Omental fat pad (tissue), 4 donors: Measurements from ENCODE around the gene CAMK2A. TPM values are rescaled to one million over a fixed set of nuclear protein-coding genes. Genes with fewer than 3 reads are reported as not detected.
"Not testable (repeated sequence)": the region's sequence is repeated elsewhere in the genome, so short reads cannot be mapped to it uniquely, and the experiment has no call there.

ENCODE experiments used
- ATAC-seq: fragments of 150-250 bp; one replicate; pipeline ENCODE4 v1.9.1; 2016; ENCODE audit warnings: mild to moderate bottlenecking, moderate library complexity; ENCODE audit not compliant: low FRiP score
- DNase-seq: peaks from one replicate; pipeline ENCODE4 v3.0.0-alpha.2; 2019; ENCODE audit warnings: low spot score
- total RNA-seq, 4 donors: library from RNA; depleted of rRNA; stranded (reverse); fragments of >200 nt; gene quantifications; one replicate each; pipeline ENCODE4 v1.1.0, GENCODE V29; 2016
- TF ChIP-seq, protein P1 (sequence below), 3 donors: fragments of 450-650 bp; IDR thresholded peaks; one replicate each; pipeline ENCODE4 v1.5.1; 2016 to 2017; ENCODE audit warnings: antibody characterized with exemption in 3 of 3, mild to moderate bottlenecking in 3 of 3, moderate library complexity in 2 of 3

The CAMK2A gene
- total RNA-seq, 4 donors from 2014 or later: 0.28 to 2.9 TPM; not detected in 2

- ATAC-seq (no peak), DNase-seq (no peak)
- TF ChIP-seq, protein P1, sequence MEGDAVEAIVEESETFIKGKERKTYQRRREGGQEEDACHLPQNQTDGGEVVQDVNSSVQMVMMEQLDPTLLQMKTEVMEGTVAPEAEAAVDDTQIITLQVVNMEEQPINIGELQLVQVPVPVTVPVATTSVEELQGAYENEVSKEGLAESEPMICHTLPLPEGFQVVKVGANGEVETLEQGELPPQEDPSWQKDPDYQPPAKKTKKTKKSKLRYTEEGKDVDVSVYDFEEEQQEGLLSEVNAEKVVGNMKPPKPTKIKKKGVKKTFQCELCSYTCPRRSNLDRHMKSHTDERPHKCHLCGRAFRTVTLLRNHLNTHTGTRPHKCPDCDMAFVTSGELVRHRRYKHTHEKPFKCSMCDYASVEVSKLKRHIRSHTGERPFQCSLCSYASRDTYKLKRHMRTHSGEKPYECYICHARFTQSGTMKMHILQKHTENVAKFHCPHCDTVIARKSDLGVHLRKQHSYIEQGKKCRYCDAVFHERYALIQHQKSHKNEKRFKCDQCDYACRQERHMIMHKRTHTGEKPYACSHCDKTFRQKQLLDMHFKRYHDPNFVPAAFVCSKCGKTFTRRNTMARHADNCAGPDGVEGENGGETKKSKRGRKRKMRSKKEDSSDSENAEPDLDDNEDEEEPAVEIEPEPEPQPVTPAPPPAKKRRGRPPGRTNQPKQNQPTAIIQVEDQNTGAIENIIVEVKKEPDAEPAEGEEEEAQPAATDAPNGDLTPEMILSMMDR (IDR thresholded peaks at IDR 0.05): no peak
Measured at GRCh38 chr5:150239099-150239793, 50.3 kb downstream of the CAMK2A start.

GRCh38 chr5:150238646-150239045 is 50.9 kb downstream of the CAMK2A start:
- DNase-seq (no peak), ATAC-seq (no peak)
- TF ChIP-seq, protein P1 (IDR thresholded peaks at IDR 0.05): no peak

DNA sequence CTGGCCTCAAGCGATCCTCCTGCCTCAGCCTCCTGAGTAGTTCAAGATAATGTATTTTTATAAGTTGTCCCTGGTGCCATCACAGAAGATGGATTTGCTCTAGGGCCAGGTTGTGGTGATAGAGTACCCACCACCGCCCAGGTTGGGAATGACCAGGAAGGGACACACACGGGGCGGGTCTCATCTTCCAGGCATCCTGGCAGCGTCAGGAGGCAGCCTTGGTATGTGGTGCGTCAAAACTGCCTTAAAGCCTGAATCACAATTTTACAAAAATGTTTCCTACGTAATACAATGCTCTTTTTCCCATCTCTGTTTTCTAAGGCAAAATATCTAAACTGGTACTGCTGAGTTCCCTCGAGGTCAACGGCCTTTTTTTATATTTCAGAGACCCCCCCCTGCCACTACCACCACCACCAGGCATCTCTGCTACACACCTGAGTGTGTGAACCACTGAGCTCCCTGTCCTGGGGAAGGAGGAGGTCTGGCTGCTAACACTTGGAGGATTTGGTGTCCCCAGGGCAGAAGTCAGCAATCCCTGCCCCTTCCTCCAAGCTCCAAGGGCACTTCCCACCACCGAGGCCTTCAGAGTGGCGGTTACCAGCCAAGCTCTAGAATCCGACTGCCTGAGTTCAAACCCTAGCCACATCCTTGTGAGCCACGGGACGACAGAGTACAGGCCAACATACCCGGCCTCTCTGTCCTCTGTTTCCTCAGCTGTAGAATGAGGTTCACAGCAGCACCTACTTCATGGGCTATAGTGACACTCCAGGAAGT is 52.4 kb downstream of the CAMK2A start:
- TF ChIP-seq, protein P1 (IDR thresholded peaks at IDR 0.05): no peak
- DNase-seq (no peak), ATAC-seq (no peak)

DNA sequence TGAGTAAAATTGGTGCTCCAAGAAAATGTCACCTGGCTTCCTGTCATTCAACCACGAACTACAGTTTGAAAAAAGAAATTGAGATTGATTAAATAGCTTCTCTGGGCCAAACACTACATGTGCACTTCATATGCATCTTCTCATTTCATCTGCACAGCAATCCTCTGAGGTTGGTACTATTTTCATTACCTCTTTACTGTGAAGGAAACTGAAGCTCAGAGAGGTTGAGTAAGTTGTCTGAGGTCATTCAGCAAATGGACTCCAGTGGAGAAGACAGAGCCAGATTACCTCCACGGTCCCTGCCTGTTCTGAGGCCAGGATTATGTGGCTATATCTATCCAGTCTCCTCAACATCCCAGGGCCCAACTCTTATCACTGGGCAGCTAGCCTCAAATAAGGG is 53.3 kb downstream of the CAMK2A start:
- TF ChIP-seq, protein P1 (IDR thresholded peaks at IDR 0.05): no peak
- DNase-seq (no peak), ATAC-seq (no peak)

DNA sequence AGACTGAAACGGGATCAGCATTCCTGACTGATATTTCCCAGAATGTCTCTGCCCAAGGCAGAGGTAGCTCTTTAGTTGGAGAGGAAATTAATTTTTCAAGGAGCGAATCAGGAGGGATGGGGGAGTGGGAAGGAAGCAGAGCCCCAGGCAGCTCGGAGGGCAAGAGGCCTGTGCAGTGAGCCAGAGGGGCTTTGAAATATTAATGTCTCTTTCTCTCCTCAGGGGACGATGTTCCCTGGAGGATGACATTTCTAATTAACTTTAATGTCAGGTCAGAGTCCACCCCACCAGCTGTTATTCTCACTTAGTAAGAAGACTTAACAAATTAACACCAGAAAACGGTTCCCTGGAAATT is 54.1 kb downstream of the CAMK2A start:
- TF ChIP-seq, protein P1 (IDR thresholded peaks at IDR 0.05): no peak
- DNase-seq (no peak), ATAC-seq (no peak)

GRCh38 chr5:150234576-150235499 is 54.7 kb downstream of the CAMK2A start:
- no peak for ATAC-seq
- TF ChIP-seq, protein P1 (IDR thresholded peaks at IDR 0.05): no peak
- no peak for DNase-seq

DNA sequence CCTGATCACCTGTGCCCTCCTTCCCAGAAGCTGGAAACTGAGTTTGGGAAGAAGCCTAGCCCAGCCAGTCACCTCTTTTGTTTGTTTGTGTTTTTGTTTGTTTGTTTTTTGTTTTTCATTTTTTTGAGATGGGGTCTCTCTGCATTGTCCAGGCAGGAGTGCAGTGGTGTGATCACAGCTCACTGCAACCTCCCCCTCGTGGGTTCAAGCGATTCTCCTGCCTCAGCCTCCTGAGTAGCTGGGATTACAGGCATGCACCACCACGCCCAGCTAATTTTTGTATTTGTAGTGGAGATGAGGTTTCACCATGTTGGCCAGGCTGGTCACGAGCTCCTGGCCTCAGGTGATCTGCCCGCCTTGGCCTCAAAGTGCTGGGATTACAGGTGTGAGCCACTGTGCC is 55.9 kb downstream of the CAMK2A start:
- ATAC-seq, DNase-seq: not testable (repeated sequence)
